Measurements from ENCODE around the gene CAPN11.

Gene CAPN11

GRCh38 chr6:44161997-44162338 is 3.3 kb downstream of the CAPN11 start:
- no peak overlapping the region for H3K27ac ChIP-seq

GRCh38 chr6:44162876-44163625 is 4.4 kb downstream of the CAPN11 start:
- no peak for TF ChIP-seq CTCF (conservative IDR thresholded peaks at IDR 0.05)
- H3K27ac ChIP-seq = no peak overlapping the region

More at GRCh38 chr6:44161997-44162338, 3.3 kb downstream of the CAPN11 start:
- no peak for TF ChIP-seq CTCF (conservative IDR thresholded peaks at IDR 0.05)

GRCh38 chr6:44166116-44166515 is 7.5 kb downstream of the CAPN11 start:
- no peak for TF ChIP-seq CTCF (conservative IDR thresholded peaks at IDR 0.05)
- no peak overlapping the region for H3K27ac ChIP-seq

- H3K27ac ChIP-seq = no peak overlapping the region
- TF ChIP-seq CTCF (conservative IDR thresholded peaks at IDR 0.05) = no peak
These were observed 8.1 kb downstream of the CAPN11 start for GRCh38 chr6:44166591-44167184.

GRCh38 chr6:44167567-44167966 is 8.9 kb downstream of the CAPN11 start:
- no peak for TF ChIP-seq CTCF (conservative IDR thresholded peaks at IDR 0.05)
- no peak overlapping the region for H3K27ac ChIP-seq

- no peak for TF ChIP-seq CTCF (conservative IDR thresholded peaks at IDR 0.05)
- no peak overlapping the region for H3K27ac ChIP-seq
These were observed 10.5 kb downstream of the CAPN11 start for GRCh38 chr6:44169154-44169553.

- no peak for TF ChIP-seq CTCF (conservative IDR thresholded peaks at IDR 0.05)
- no peak overlapping the region for H3K27ac ChIP-seq
These were observed 11.4 kb downstream of the CAPN11 start for GRCh38 chr6:44169886-44170570.

Measured in VCaP (cell line).